T-cell (primary cell): ENCODE measurements around the gene CUX1. TPM values are rescaled to one million over a fixed set of nuclear protein-coding genes. Genes with fewer than 3 reads are reported as not detected.
"Not testable (repeated sequence)": the region's sequence is repeated elsewhere in the genome, so short reads cannot be mapped to it uniquely, and the experiment has no call there.

ENCODE experiments used
- ATAC-seq, 4 experiments: fragments of 200-7000 bp in 3 of 4; fragments of 150-1000 bp in 1 of 4; cut with Tn5 transposase; replicated peaks in 1 of 4; 1 replicate in 3 of 4; 2 replicates in 1 of 4; pipeline ENCODE4 v1.10.0; 2021; ENCODE audit warnings: moderate library complexity in 3 of 4, mild to moderate bottlenecking in 2 of 4, moderate number of reproducible peaks in 1 of 4
- CTCF ChIA-PET, 2 donors: fragments of 300-600 bp; sonication (Branson Sonifier 250); formaldehyde crosslinking; loops; one replicate each; lab custom pipeline; 2022; ENCODE audit warnings: antibody characterized with exemption in 2 of 2; lab: Charles Lee
- POLR2A ChIA-PET, 2 donors: fragments of 300-600 bp; sonication (Branson Sonifier 250); formaldehyde crosslinking; loops; one replicate each; lab custom pipeline; 2022; ENCODE audit warnings: antibody characterized with exemption in 2 of 2; lab: Charles Lee
- DNase-seq, 35 experiments: peaks; one replicate each; pipeline versions ENCODE4 v3.0.0 to v3.0.0-alpha.2; 2013 to 2023
- H3K27ac ChIP-seq: one replicate; pipeline ENCODE4 v1.5.1; 2013; ENCODE audit warnings: low read length
- H3K27me3 ChIP-seq, 2 experiments: replicated peaks in 1 of 2; 1 replicate in 1 of 2; 2 replicates in 1 of 2; pipeline versions ENCODE4 v1.6.1 to v1.7.0; 2013; ENCODE audit warnings: low read length in 1 of 2, mixed read lengths in 1 of 2; ENCODE audit not compliant: control insufficient read depth in 2 of 2, insufficient read depth in 2 of 2; ENCODE audit errors: extremely low read depth in 1 of 2
- H3K36me3 ChIP-seq, 2 donors: 1 replicate in 1 of 2; 2 replicates in 1 of 2; pipeline versions ENCODE4 v1.6.1 to v1.7.0; 2013; ENCODE audit warnings: low read length in 1 of 2; ENCODE audit not compliant: control insufficient read depth in 2 of 2, insufficient read depth in 1 of 2; ENCODE audit errors: extremely low read depth in 1 of 2
- H3K4me1 ChIP-seq, 2 experiments: 1 replicate in 1 of 2; 2 replicates in 1 of 2; pipeline versions ENCODE4 v1.6.1 to v1.7.0; 2013; ENCODE audit warnings: low read length in 2 of 2, mixed read lengths in 1 of 2; ENCODE audit not compliant: insufficient read depth in 2 of 2, control insufficient read depth in 1 of 2; ENCODE audit errors: extremely low read depth in 1 of 2
- H3K4me3 ChIP-seq, 2 donors: 1 replicate in 1 of 2; 2 replicates in 1 of 2; pipeline versions ENCODE4 v1.5.1 to v1.7.0; 2013; ENCODE audit warnings: mild to moderate bottlenecking in 2 of 2, low read length in 1 of 2, moderate library complexity in 1 of 2; ENCODE audit not compliant: control insufficient read depth in 1 of 2; ENCODE audit errors: extremely low read depth in 1 of 2
- H3K9me3 ChIP-seq: 2 replicates; pipeline ENCODE4 v1.7.0; 2013
- H3K27ac Mint-ChIP-seq, 2 donors: one replicate each; pipeline ENCODE4 v1.8.0; 2020 to 2021; ENCODE audit warnings: mild to moderate bottlenecking in 2 of 2, mixed read lengths in 2 of 2
- H3K27me3 Mint-ChIP-seq, 2 donors: one replicate each; pipeline ENCODE4 v1.8.0; 2021 to 2022; ENCODE audit warnings: mixed read lengths in 2 of 2
- H3K36me3 Mint-ChIP-seq: one replicate; pipeline ENCODE4 v1.8.0; 2021; ENCODE audit warnings: mixed read lengths
- H3K4me1 Mint-ChIP-seq, 3 donors: one replicate each; pipeline ENCODE4 v1.8.0; 2020 to 2022; ENCODE audit warnings: mixed read lengths in 3 of 3, mild to moderate bottlenecking in 1 of 3
- H3K4me3 Mint-ChIP-seq, 3 donors: one replicate each; pipeline ENCODE4 v1.8.0; 2020 to 2022; ENCODE audit warnings: mild to moderate bottlenecking in 3 of 3, mixed read lengths in 3 of 3, moderate library complexity in 3 of 3
- H3K9me3 Mint-ChIP-seq, 3 donors: one replicate each; pipeline ENCODE4 v1.8.0; 2020 to 2022; ENCODE audit warnings: mixed read lengths in 3 of 3
- WGBS: methylation state at CpG from one replicate; pipeline ENCODE4 v1.1.5; 2013; ENCODE audit warnings: missing lambda C conversion rate; ENCODE audit not compliant: insufficient coverage; 5-methylcytosine and 5-hydroxymethylcytosine counted together
- total RNA-seq, 35 experiments: library from RNA in 6 of 35; stranded (reverse) in 6 of 35; fragments of 120-200 nt in 1 of 35; gene quantifications; one replicate each; pipeline versions ENCODE4 v1.2.1 to v1.2.4 and lab custom pipeline; 2013 to 2026

The CUX1 gene
- total RNA-seq, 5 donors from 2014 or later (not counting 1 experiment from before 2014, with no cell fraction given): 36.9 to 50.2 (median 42.8) TPM

DNA sequence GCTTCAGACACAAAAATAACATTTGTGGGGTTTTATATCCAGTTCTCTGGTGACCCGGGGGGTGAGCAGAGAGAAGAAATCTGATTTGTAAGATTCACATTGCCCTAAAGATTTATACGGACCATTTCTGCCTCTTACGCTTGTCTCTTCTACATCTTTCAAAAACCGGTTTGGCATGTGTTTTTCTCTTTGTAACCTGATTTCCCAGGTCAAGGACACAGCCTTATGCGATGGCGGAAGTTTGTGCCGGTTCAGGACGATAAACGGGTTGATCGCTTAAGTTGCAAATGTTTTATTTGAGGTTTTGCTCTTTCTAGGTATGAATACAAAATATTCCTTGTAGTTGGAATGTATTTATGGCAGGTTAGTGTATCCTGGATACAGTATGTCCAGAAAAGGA, 407.6 kb downstream of the CUX1 start:
- 100% methylated on average over 2 of the region's 10 CpGs for WGBS
- H3K4me3 ChIP-seq: no peak overlapping the region
- peaks cover 3 to 17% of the 10 kb centered on the region in 2 donors for H3K36me3 ChIP-seq
- Mint-ChIP-seq H3K4me3 (no peak overlapping the region), H3K4me1 (peaks cover 0 to 2% (median 0%) of the 10 kb centered on the region in 3 donors), H3K27me3 (no peaks in the 10 kb centered on the region), H3K27ac (no peak overlapping the region), H3K36me3 (no peaks in the 10 kb centered on the region), H3K9me3 (no peaks in the 10 kb centered on the region)
- no peak for ATAC-seq
- H3K27ac ChIP-seq: no peak overlapping the region
- no peaks in the 10 kb centered on the region for H3K4me1 ChIP-seq
- ChIA-PET CTCF (no interaction called here), POLR2A (no interaction called here)
- no peaks in the 10 kb centered on the region for H3K27me3 ChIP-seq
- no peak for DNase-seq
- H3K9me3 ChIP-seq: no peaks in the 10 kb centered on the region

- 97% methylated on average over 18 of the region's 18 CpGs for WGBS
Observed at GRCh38 chr7:102227371-102227770, 409.9 kb downstream of the CUX1 start.

GRCh38 chr7:102228935-102229334, 411.5 kb downstream of the CUX1 start:
- DNase-seq: no peak
- 100% methylated on average over 8 of the region's 12 CpGs for WGBS
- H3K27me3 ChIP-seq: no peaks in the 10 kb centered on the region
- no peaks in the 10 kb centered on the region for H3K4me1 Mint-ChIP-seq
- no peak overlapping the region for H3K4me3 ChIP-seq
- ChIA-PET CTCF (interaction anchor here in 1 of 2 donors (0.7 kb wide), 2 partner anchors 11 to 38 kb away, joined by 3 read pairs; no protein-coding TSS in a partner anchor), POLR2A (no interaction called here)
- no peak for ATAC-seq
- H3K4me3 Mint-ChIP-seq: no peak overlapping the region
- H3K4me1 ChIP-seq: no peaks in the 10 kb centered on the region
- no peaks in the 10 kb centered on the region for H3K27me3 Mint-ChIP-seq
- peaks cover 7% of the 10 kb centered on the region for H3K36me3 Mint-ChIP-seq
- H3K9me3 Mint-ChIP-seq: no peaks in the 10 kb centered on the region
- peaks cover 0 to 26% of the 10 kb centered on the region in 2 donors for H3K36me3 ChIP-seq
- no peak overlapping the region for H3K27ac ChIP-seq
- H3K27ac Mint-ChIP-seq: no peak overlapping the region
- no peaks in the 10 kb centered on the region for H3K9me3 ChIP-seq

More at GRCh38 chr7:102227371-102227770, 409.9 kb downstream of the CUX1 start:
- peaks cover under 1% of the 10 kb centered on the region for H3K36me3 Mint-ChIP-seq
- ATAC-seq (no peak), DNase-seq (no peak)
- Histone ChIP-seq H3K4me1 (no peaks in the 10 kb centered on the region), H3K36me3 (peaks cover 0 to 21% of the 10 kb centered on the region in 2 donors), H3K9me3 (no peaks in the 10 kb centered on the region), H3K27ac (no peak overlapping the region), H3K27me3 (no peaks in the 10 kb centered on the region), H3K4me3 (no peak overlapping the region)
- H3K4me1 Mint-ChIP-seq: peaks cover 0 to 2% (median 0%) of the 10 kb centered on the region in 3 donors
- CTCF ChIA-PET: no interaction called here
- no peak overlapping the region for H3K4me3 Mint-ChIP-seq
- no peaks in the 10 kb centered on the region for H3K9me3 Mint-ChIP-seq
- no peaks in the 10 kb centered on the region for H3K27me3 Mint-ChIP-seq
- no peak overlapping the region for H3K27ac Mint-ChIP-seq
- POLR2A ChIA-PET: no interaction called here

DNA sequence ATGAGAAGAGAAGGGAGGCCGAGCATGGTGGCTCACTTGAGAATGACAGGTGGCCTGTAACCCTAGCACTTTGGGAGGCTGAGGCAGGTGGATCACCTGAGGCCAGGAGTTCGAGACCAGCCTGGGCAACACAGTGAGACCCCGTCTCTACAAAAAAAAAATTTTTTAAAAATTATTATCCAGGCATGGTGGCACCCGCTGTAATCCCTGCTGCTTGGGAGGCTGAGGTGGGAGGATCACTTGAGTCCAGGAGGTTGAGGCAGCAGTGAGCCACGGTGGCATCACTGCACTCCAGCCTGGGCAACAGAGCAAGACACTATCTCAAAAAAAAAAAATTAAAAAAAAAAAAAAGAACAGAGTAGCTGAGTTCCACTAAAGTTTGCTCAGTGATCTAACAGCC, 412.7 kb downstream of the CUX1 start:
- DNase-seq, H3K4me1 ChIP-seq, H3K27me3 Mint-ChIP-seq, H3K27ac ChIP-seq, ATAC-seq, H3K4me3 ChIP-seq, H3K4me1 Mint-ChIP-seq, H3K4me3 Mint-ChIP-seq, H3K9me3 ChIP-seq, H3K27me3 ChIP-seq, H3K27ac Mint-ChIP-seq, POLR2A ChIA-PET, H3K9me3 Mint-ChIP-seq: not testable (repeated sequence)
- H3K36me3 ChIP-seq: peaks cover 4 to 34% of the 10 kb centered on the region in 2 donors
- peaks cover 15% of the 10 kb centered on the region for H3K36me3 Mint-ChIP-seq
- 100% methylated on average over 1 of the region's 5 CpGs for WGBS
- CTCF ChIA-PET: interaction anchor here (0.6 to 0.7 kb wide), 2 partner anchors 167 to 1248 kb away, joined by 3 read pairs; no protein-coding TSS in a partner anchor

DNA sequence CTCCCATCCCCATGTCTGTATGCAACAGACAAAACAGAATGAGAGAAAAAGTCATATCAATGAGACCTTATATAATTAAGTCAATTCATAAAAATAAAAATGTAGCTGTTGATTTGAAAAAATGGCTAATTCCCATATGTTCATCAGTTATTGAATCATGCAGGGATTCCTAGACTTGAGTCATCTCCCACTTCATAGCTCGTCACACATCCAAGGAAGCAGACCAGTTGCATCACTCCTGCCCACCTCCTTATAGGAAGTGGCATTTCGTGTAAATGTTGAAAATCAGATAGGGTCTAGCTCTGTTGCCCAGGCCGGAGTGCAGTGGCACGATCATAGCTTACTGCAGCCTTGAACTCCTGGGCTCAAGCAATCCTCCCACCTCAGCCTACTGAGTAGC, 413.2 kb downstream of the CUX1 start:
- Histone ChIP-seq H3K27me3 (no peaks in the 10 kb centered on the region), H3K9me3 (no peaks in the 10 kb centered on the region), H3K4me3 (no peak overlapping the region), H3K36me3 (peaks cover 4 to 35% of the 10 kb centered on the region in 2 donors), H3K27ac (no peak overlapping the region), H3K4me1 (no peaks in the 10 kb centered on the region)
- Mint-ChIP-seq H3K9me3 (no peaks in the 10 kb centered on the region), H3K4me1 (no peaks in the 10 kb centered on the region), H3K27ac (no peak overlapping the region), H3K4me3 (no peak overlapping the region), H3K27me3 (no peaks in the 10 kb centered on the region), H3K36me3 (peaks cover 15% of the 10 kb centered on the region)
- DNase-seq (no peak), ATAC-seq (no peak)
- ChIA-PET CTCF (interaction anchor here (0.6 to 0.7 kb wide), 2 partner anchors 167 to 1248 kb away, joined by 3 read pairs; no protein-coding TSS in a partner anchor), POLR2A (no interaction called here)
- no CpG with 5 or more reads among the region's 4 CpGs for WGBS

GRCh38 chr7:102232611-102233286, 415.3 kb downstream of the CUX1 start:
- H3K4me3 Mint-ChIP-seq: no peak overlapping the region
- no peak for ATAC-seq
- peaks cover 4 to 35% of the 10 kb centered on the region in 2 donors for H3K36me3 ChIP-seq
- no peaks in the 10 kb centered on the region for H3K27me3 ChIP-seq
- no peak overlapping the region for H3K27ac Mint-ChIP-seq
- no peaks in the 10 kb centered on the region for H3K9me3 ChIP-seq
- ChIA-PET POLR2A (no interaction called here), CTCF (interaction anchor here in 1 of 2 donors (0.7 kb wide), 1 partner anchor 629 kb away, joined by 3 read pairs; no protein-coding TSS in a partner anchor)
- peaks cover 17% of the 10 kb centered on the region for H3K36me3 Mint-ChIP-seq
- no peak for DNase-seq
- WGBS: 97% methylated on average over 7 of the region's 12 CpGs
- no peak overlapping the region for H3K27ac ChIP-seq
- H3K27me3 Mint-ChIP-seq: no peaks in the 10 kb centered on the region
- H3K4me3 ChIP-seq: no peak overlapping the region
- H3K9me3 Mint-ChIP-seq: no peaks in the 10 kb centered on the region
- no peaks in the 10 kb centered on the region for H3K4me1 ChIP-seq
- H3K4me1 Mint-ChIP-seq: no peaks in the 10 kb centered on the region
